ENCODE results near the gene NRK.

DNA sequence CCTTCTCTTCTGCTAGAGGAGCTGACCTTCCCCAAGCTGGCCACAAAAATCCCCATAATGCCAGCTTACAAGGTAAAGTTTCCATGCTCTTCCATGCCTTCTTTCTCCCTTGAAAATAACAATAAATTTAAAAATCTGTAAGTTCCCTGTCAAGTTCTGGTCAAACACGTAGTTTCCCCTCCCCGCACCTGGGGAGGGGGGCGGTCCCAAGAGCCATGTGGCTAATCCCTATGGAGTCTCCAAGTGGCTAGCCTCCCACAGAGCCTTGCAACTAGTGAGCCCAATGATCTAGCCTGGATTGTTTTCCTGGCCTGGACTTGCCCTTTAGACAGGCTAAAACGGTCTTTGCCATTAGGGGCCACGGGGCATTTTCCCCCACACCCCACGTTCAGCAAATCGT lies 2.1 kb upstream of the NRK start:
- TF ChIP-seq, protein P1, sequence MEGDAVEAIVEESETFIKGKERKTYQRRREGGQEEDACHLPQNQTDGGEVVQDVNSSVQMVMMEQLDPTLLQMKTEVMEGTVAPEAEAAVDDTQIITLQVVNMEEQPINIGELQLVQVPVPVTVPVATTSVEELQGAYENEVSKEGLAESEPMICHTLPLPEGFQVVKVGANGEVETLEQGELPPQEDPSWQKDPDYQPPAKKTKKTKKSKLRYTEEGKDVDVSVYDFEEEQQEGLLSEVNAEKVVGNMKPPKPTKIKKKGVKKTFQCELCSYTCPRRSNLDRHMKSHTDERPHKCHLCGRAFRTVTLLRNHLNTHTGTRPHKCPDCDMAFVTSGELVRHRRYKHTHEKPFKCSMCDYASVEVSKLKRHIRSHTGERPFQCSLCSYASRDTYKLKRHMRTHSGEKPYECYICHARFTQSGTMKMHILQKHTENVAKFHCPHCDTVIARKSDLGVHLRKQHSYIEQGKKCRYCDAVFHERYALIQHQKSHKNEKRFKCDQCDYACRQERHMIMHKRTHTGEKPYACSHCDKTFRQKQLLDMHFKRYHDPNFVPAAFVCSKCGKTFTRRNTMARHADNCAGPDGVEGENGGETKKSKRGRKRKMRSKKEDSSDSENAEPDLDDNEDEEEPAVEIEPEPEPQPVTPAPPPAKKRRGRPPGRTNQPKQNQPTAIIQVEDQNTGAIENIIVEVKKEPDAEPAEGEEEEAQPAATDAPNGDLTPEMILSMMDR (IDR thresholded peaks at IDR 0.05) = no peak
- TF ChIP-seq POLR2A (IDR thresholded peaks at IDR 0.05) (no peak), POLR2AphosphoS5 (IDR thresholded peaks at IDR 0.05) (no peak), EP300 (IDR thresholded peaks at IDR 0.05) (no peak)

All from sigmoid colon (tissue), 4 donors.